Esophagus squamous epithelium (tissue), 4 donors: Measurements from ENCODE around the gene MEI1.

Experiments used
- CTCF ChIP-seq, 6 experiments: fragments of 450-650 bp in 4 of 6; fragments of 200-600 bp in 2 of 6; sonication (generic) in 2 of 6; IDR thresholded peaks; one replicate each; pipeline ENCODE4 v1.5.1; 2016 to 2019; ENCODE audit warnings: antibody characterized with exemption in 6 of 6, mild to moderate bottlenecking in 4 of 6, moderate library complexity in 4 of 6
- POLR2A ChIP-seq, 4 donors: fragments of 450-650 bp; IDR thresholded peaks; one replicate each; pipeline ENCODE4 v1.6.1; 2017; ENCODE audit warnings: antibody characterized with exemption in 4 of 4, mild to moderate bottlenecking in 4 of 4, moderate library complexity in 3 of 4

GRCh38 chr22:41812805-41813545 is 113.7 kb downstream of the MEI1 start:
- TF ChIP-seq CTCF (IDR thresholded peaks at IDR 0.05) = no peak
- no peak for TF ChIP-seq POLR2A (IDR thresholded peaks at IDR 0.05)
